ENCODE measurements around the gene PRSS23.

The PRSS23 gene

DNA sequence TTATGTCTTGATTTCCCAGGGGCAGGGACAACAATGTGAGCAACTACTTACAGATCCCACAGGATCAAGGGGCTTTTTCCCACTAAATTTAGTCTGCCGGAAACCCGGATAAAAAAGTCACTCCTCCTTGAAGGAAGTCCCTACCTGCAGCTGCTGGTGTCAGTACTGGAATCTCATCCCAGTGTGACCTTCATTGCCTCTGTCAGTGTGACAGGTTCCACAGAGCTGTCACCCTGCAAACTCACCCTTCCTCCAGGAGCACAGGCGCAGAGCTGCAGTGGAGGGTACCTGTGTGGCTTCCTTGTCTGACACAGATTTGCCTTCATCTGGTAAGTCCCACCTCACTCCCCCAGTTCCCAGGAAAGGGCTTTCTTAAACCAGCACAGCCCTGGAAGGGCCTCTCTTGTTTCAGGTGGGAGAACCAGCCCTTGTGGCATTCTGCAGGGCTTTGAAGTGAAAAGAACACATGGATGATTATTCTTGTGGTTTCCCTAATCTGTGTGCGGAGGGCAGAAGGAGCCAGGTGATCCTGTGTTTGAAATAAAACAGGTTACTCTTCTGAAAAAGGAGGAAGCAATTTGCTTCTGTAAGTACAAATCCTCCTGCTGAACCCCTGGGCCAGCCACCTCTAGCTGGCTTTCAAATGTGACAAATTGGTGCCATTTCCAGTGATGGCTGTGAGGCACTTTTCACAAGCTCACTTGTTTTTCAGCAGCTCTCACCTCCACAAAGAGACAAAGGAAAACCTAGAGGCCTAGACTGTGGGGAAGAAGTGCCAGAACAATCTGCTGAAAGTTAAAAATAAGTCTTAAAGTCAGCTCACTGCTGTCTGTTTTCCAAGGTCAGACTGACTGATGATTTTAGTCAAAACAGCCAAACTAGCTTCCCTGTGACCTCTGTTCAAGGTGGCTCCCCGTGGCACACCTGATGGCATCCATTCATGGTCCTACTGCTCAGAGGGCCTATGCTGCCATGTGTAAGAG lies 9.2 kb upstream of the PRSS23 start:
- DNase-seq (ENCODE audit: low spot score) = no peak

DNA sequence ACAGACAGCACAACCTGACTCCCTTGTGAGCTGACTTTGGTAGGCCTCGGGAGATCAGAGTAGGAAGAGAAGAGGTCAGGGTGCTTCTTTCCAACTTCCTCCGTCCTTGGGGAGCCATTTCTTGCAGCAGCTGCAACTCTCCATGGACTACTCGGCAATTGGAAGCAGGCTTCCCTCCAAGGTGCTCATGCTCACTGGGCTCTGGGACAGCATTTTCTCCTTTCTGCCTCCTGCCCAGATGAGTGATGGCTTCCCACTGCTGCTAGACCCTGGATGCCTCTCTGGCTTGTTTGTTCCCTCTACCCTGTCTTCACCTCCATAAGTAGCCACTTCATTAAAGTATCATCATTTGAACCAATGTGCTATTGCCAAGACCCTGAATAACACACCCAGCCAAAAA lies 8.2 kb upstream of the PRSS23 start:
- no peak for DNase-seq (ENCODE audit: low spot score)

DNA sequence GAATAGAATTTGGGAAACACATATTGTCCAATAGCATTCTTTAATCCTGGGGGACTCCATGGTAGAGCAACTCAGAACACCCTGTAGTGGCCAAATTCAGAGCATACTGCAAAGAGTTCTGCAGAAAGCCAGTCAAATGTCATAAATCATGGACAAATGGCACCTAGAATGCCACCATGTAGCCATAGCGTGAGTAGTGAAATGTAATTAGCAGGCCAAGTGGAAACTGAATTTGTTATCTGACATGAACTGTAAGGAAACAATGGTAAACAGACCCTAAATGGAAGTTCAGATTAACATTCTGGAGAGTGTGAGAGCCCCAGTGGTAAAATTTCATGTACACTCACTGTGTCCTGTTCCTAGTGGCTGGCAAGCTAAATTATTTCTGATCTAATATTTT lies 7.0 kb upstream of the PRSS23 start:
- no peak for DNase-seq (ENCODE audit: low spot score)

DNA sequence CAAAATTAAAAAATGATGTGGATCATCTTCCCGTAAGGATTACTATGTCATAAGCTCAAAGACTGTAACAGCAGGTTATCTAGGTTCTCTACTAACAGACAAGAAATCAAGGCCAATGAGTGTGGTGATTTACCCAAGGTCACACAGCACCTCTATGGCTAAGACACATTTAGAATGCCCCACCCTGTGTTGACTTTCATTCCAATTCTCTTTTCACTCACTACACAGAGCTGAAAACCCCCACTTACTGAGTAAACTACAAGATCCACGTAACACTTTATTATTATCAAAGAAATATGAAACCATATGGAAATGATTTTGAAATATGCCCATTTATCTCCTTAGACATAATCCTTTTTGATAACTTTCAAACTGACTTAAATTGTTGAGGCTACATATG lies 4.8 kb upstream of the PRSS23 start:
- no peak for DNase-seq (ENCODE audit: low spot score)

DNA sequence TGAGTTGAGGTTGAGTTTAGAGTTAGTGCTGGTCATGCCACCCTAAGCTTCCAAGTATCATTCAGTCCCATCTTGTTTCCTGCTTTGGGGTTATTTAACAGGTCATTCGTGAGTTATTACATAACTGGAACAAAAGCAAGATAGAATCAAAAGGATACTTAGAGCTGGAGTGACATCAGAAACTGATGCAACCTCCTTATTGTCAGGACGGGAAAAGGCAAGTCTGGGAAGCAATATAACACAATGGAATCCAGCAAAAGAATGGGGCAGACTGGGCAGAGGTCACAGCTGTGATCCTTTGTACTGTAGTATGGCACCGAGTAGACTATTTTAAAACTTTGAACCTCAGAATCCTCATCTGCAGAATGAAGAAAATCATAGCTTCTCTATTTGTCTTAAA lies 4.4 kb upstream of the PRSS23 start:
- DNase-seq (ENCODE audit: low spot score) = no peak

DNA sequence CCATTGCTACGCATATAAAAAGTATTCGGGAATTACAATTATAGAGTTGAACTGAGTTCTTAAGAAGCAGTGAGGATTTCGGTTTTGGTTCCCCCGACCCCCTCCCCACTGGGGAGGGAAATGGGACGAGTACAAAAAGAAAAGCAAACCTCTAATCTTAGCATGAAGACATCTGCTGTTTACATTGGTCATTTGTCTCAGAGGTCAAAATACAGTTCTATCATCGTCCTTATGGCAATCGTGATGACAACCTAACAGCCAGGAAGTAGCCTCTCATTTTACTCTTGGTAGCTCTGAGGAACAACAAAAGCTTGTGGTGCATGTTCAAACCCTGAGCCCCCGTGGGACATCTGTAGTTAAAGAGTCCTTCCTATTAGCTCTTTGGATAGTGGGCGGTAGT lies 3.2 kb upstream of the PRSS23 start:
- DNase-seq (ENCODE audit: low spot score) = no peak

DNA sequence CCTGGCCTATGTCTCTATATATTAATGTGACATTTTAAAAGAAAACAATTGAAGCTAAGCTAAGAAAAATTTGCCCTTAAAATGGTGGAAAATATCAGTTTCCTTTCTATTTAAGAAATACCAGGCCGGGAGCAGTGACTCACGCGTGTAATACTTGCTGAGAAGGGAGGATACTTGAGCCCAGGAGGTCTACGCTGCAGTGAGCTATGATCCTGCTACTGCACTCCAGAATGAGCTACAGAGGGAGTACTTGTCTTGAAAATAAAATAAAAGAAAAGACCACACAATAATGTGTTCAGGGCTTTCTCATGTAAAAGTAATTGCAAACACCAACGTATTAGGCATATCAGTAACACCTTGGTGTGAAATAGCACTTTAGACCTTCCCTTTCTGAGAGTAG lies 1.4 kb upstream of the PRSS23 start:
- no peak for DNase-seq (ENCODE audit: low spot score)

DNA sequence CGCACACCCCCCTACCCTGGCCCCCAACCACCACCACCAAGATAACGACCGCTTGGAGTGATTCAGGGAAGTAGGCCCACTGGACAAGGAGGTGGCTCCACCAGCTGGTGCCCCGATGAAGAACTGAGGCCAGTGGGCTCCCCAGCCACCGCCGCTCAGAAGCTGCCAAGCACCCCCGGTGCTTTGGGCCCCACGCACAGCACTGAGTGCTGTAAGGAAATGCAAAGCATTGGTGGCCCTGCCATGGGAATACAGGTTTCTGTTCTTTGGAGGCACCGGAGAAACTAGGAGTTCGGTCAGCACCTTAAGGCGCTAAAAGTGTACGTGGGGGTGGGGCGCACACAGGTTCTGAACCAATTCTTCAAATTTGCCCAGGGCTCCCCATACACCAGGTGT lies 664 bp upstream of the PRSS23 start:
- DNase-seq (ENCODE audit: low spot score) = no peak

DNA sequence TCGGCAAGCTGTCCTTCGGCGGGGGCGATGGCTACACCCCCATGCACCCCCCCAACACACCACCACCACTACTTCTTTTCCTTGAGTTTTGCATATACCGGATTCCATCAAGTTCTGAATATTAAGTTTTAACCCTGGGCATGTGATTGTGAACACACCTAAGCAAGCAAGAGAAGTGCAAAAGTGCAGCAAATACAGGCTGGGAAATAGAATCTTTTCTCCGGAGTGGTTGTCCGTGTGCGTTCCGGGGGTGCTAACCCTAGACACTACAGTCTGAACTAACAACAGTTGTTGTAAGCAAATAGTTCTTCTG lies 574 bp downstream of the PRSS23 start:
- DNase-seq (ENCODE audit: low spot score) = no peak

DNA sequence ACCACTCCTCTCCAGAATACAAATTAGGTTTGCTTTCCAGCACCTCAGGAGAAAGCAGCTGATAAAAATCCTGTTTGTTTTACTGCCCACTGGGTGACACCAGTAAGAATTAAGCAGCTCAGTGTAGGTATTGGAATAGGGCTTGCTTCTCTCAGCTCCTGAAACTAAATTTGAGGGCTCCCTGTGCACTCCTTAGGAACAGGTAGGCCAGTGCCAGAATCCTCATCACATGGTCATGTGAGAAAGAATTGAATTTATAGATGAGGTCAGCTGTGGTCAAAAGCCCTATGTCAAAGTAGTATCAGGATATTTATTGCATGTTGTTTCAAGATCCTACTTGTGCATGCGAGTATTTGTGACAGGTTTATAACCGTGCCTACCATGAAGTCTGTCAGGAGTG lies 1.0 kb downstream of the PRSS23 start:
- no peak for DNase-seq (ENCODE audit: low spot score)

DNA sequence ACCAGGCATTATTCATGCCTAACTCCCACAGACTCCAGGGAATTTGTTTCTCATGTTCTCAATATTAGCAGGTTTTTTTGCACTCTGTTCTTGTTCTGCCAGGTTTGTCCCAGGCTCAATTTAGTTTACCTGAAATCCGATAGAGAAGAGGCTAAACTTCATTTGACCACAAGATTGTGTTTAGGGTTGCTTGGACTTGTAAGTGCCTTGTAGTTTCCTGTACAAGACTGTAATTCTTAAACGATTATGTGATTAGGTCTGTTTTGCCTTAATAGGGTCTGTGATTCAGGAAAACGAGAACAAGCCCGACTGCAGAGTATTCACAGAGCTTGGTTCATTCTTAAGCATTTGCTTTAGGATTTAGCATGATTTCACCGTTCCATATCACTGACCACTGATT lies 1.8 kb downstream of the PRSS23 start:
- DNase-seq (ENCODE audit: low spot score) = no peak

DNA sequence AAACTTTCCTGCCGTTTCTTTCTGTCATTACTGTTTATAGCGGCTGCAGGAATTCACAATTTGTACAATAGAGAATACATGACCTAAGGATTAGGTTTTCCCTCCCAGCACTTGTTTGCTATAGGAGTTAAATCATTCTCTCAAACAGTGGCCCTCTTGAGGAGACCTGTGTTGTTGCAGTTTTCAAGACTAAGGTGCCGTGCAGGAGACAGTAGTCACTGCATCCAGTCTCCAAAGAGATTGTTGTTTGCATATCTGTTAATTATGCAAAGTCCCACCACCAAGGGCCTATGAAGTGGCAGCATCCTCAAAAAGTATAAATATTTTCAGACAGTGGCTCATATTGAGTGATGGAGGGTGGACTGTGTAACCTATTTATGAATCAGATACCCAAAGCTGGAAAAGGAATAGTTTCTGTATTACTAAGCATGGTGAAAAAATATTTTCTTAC lies 2.3 kb downstream of the PRSS23 start:
- no peak for DNase-seq (ENCODE audit: low spot score)

DNA sequence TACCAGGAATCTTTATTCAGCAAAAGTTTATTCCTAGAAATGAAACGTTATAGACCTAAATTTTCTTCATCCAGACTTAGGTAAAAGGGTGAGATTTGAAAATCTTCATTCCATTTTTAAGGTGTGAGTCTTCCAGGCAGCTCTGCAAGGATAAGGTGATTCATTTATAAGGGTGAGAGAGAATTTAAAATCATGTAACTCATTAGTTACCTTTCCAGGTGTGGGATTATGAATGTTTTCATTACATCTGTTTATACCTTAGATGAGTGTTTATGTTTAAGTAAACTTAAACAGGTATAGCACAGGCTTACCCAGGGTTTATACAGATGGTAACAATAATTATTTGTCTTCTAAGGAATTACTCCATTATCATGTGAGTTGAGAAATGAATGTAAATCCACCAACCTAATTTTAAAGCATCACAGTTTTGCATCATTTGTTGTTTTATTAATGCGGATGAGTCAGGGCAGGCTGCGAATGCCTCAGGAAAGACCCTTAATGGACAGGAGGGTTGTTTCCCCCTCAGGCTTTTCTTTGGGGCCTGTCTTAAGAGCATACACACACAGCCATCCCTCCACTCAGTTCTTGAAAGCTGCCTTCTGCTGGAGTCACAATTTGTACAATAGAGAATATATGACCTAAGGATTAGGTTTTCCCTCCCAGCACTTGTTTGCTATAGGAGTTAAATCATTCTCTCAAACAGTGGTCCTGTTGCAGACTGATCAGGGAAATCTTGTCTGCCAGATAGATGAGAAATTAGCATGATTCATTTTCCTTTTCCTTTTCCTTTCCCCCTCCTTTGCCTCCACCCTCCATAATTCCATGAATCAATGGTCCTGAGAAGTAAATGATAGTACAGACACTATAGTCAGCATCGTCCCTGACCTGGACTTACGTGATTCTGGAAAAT lies 3.0 kb downstream of the PRSS23 start:
- no peak for DNase-seq (ENCODE audit: low spot score)

DNA sequence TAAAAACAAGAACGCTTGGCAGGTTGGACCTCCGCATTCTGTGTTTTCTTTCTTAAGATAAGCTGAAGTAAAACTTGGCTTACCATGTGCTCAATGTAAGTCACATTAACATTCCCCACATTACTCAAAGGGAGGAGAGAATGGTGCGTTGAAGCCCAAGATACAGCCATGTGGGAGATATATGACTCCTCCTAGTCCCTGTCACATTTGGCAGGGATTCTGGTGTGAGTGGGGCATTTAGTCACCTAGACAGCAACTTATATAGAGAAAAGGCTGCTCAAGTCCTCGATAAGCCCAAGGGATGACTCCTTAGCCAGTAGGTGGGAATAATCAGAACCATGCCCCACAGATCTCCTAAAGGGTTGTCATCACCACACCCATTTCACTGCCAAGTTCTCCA lies 4.6 kb downstream of the PRSS23 start:
- DNase-seq (ENCODE audit: low spot score) = no peak

DNA sequence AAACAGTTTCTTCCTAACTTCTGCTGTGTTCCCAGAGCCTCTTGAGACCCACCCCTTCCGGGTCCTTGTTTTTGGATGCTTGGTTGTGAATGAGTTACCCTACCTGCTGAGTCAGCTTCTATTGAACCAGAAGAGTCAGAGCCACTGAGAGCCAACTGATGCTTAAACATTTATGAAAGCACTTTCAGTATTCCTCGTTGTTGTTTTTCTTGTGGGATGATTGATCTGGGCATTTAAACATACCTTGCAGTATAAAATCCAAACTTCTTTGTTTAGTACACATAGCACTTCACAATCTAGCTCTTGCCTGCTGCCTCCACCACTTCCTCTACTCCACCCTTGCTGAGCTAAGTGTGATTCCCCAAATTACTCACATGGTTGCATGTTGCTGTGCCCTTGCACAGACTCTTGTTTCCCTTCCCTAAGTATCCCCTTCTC lies 5.5 kb downstream of the PRSS23 start:
- DNase-seq (ENCODE audit: low spot score) = no peak

DNA sequence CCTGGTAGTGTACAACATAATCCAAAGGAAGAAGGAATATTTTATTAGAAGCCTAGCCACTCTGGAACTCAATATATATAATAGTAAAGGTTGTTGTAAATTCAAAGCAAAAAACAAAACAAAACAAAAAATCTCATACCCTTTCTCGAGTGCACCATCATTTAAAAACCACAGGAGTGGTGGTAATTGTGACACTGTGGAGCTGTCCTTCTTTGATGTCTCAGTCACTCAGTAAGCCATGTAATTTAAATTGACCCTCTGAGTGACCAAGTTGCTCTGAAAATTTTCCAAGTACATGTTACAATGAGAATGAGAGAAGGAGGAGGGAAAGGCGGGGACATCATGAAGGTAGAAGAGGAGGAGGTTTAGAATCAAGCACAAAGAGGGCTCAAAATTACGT lies 6.6 kb downstream of the PRSS23 start:
- DNase-seq (ENCODE audit: low spot score) = no peak

DNA sequence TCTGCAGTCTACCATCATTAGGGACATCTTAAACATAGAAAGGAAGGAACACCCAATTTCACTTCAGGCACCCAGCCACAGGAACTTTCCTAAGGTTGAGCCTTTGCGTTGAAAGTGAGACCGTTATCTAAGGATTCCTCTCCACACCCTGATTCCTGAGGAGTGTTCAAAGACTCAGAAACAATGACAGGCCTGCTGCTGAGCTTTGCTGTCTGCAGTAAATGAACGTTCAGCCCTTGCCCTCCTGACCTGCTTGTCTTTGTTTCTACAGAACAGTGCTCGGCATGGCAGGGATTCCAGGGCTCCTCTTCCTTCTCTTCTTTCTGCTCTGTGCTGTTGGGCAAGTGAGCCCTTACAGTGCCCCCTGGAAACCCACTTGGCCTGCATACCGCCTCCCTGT lies 7.0 kb downstream of the PRSS23 start:
- no peak for DNase-seq (ENCODE audit: low spot score)

DNA sequence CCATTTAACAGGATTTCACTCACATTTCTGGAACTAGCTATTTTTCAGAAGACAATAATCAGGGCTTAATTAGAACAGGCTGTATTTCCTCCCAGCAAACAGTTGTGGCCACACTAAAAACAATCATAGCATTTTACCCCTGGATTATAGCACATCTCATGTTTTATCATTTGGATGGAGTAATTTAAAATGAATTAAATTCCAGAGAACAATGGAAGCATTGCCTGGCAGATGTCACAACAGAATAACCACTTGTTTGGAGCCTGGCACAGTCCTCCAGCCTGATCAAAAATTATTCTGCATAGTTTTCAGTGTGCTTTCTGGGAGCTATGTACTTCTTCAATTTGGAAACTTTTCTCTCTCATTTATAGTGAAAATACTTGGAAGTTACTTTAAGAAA lies 9.2 kb downstream of the PRSS23 start:
- no peak for DNase-seq (ENCODE audit: low spot score)

DNA sequence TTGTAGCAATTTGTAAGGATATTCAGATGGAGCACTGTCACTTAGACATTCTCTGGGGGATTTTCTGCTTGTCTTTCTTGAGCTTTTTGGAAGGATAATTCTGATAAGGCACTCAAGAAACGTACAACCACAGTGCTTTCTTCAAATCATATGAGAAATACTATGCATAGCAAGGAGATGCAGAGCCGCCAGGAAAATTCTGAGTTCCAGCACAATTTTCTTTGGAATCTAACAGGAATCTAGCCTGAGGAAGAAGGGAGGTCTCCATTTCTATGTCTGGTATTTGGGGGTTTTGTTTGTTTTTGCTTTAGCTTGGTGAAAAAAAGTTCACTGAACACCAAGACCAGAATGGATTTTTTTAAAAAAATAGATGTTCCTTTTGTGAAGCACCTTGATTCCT lies 9.9 kb downstream of the PRSS23 start:
- DNase-seq (ENCODE audit: low spot score) = no peak

DNA sequence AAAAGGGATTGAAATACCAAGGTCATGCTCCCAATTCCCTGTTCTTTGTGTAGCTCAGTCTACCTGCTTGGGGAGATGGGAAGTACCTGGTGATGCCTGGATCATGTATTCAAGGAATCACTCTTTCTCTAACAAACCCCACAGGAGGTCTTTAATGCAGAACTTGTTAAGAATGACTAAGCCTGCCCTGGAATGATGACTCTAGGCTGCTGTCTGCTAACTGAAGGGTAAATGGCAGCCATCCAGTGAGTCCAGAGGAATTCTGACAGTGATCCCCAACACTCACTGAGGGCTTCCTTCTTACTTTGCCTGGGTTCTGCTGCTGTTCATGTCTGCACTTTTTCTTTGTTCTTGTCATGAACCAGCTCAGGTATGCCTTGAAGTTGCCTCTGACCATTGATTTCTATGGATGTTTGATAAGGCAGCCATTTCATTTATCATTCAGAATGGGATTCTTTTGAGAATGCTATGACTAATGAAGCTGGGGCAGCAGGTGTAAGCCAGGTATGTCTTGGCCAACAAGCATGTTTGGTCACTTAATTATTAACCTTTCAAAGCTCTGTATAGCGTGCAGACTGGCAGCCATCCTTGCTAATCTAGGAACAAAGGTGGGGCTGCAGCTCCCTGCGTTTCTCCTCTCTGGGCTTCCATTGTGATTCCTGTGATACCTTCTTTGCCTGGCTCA lies 11.4 kb downstream of the PRSS23 start:
- no peak for DNase-seq (ENCODE audit: low spot score)

DNA sequence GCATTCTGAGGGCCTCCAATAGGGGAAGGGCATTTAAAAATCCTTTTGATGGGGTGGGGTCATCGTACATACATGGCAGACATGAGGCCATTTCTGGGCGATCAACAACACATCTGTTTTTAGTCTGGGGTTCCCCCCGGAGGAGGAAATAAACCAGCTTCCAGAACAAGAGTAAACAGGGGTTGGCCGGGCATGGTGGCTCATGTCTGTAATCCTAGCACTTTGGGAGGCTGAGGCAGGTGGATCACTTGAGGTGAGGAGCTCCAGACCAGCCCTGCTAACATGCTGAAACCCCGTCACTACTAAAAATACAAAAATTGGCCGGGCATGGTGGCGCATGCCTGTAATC lies 12.0 kb downstream of the PRSS23 start:
- no peak for DNase-seq (ENCODE audit: low spot score)

DNA sequence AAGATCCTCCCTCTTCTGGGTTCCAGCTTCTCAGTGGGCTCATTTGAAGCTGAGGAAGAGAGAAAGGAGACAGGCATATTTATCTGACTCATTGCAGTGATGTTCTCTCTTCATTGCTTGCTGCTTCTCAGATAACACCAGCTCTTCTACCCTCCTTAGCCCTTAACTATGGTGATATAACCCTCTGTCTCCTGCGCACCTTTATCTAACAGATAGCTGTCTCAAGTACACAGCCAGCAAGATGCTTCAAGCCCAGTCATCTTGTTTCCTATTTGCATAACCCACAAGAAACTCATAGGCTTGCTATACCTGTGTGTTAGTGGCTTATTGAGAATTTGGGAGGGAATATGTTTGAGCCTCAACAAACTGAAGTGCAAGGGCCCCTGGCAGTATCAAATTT lies 12.6 kb downstream of the PRSS23 start:
- DNase-seq (ENCODE audit: low spot score) = no peak

DNA sequence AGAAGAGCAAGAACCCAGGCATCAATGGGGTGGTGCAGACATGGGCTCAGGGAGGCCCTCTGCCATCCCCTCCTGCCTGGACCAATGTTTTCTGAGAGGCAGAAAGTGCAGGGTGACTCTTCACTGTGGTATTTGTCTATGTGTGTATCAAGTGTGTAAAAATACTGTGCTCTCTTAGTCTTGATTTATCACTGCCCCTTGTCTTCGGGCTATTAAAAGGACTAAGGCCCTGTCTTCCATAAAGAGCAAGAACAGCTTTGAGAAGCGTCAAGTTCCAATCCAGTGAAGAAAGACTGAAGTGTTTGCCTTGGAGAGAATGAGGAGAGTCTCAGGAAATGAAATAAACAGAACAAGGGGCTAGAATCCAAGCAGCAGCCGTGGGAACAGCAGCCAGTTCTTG lies 14.4 kb downstream of the PRSS23 start:
- DNase-seq (ENCODE audit: low spot score) = no peak

All from HuH-7 (cell line).